Measurements from ENCODE around the gene MICAL2.

- TF ChIP-seq, protein P1, sequence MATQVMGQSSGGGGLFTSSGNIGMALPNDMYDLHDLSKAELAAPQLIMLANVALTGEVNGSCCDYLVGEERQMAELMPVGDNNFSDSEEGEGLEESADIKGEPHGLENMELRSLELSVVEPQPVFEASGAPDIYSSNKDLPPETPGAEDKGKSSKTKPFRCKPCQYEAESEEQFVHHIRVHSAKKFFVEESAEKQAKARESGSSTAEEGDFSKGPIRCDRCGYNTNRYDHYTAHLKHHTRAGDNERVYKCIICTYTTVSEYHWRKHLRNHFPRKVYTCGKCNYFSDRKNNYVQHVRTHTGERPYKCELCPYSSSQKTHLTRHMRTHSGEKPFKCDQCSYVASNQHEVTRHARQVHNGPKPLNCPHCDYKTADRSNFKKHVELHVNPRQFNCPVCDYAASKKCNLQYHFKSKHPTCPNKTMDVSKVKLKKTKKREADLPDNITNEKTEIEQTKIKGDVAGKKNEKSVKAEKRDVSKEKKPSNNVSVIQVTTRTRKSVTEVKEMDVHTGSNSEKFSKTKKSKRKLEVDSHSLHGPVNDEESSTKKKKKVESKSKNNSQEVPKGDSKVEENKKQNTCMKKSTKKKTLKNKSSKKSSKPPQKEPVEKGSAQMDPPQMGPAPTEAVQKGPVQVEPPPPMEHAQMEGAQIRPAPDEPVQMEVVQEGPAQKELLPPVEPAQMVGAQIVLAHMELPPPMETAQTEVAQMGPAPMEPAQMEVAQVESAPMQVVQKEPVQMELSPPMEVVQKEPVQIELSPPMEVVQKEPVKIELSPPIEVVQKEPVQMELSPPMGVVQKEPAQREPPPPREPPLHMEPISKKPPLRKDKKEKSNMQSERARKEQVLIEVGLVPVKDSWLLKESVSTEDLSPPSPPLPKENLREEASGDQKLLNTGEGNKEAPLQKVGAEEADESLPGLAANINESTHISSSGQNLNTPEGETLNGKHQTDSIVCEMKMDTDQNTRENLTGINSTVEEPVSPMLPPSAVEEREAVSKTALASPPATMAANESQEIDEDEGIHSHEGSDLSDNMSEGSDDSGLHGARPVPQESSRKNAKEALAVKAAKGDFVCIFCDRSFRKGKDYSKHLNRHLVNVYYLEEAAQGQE (IDR thresholded peaks at IDR 0.05; ENCODE audit: insufficient read depth in 1 of 2, low read depth in 2 of 2, low read length in 2 of 2): no peak
- TF ChIP-seq TAF1 (IDR thresholded peaks at IDR 0.05; ENCODE audit: borderline replicate concordance, insufficient read depth, low read length): no peak
- no peak for TF ChIP-seq POLR2AphosphoS5 (IDR thresholded peaks at IDR 0.05; ENCODE audit: low read depth, low read length)
These were observed 129.5 kb downstream of the MICAL2 start for GRCh38 chr11:12239804-12240371.

Data from PFSK-1 (cell line).